ENCODE measurements around the gene CLEC2A. TPM values are rescaled to one million over a fixed set of nuclear protein-coding genes. Genes with fewer than 3 reads are reported as not detected.
"Not testable (repeated sequence)": the region's sequence is repeated elsewhere in the genome, so short reads cannot be mapped to it uniquely, and the experiment has no call there.

CLEC2A gene
- total RNA-seq, 2 donors from 2014 or later, result not detected

GRCh38 chr12:9907769-9908168 lies 24.4 kb downstream of the CLEC2A start:
- ATAC-seq, result no peak
- H3K9me3 Mint-ChIP-seq, result peaks cover 41 to 56% of the 10 kb centered on the region in 2 donors
- H3K36me3 Mint-ChIP-seq, result peaks cover 36 to 74% of the 10 kb centered on the region in 2 donors
- no peak for DNase-seq (ENCODE audit: low spot score in 2 of 2)
- H3K27ac Mint-ChIP-seq, result peak overlapping the region in 1 of 2 donors; percentile 81

GRCh38 chr12:9906873-9907272 lies 25.3 kb downstream of the CLEC2A start:
- Mint-ChIP-seq H3K36me3 (peaks cover 29 to 72% of the 10 kb centered on the region in 2 donors), H3K9me3 (peaks cover 38 to 55% of the 10 kb centered on the region in 2 donors), H3K27ac (peak overlapping the region in 1 of 2 donors; percentile 81)
- DNase-seq (ENCODE audit: low spot score in 2 of 2), result no peak
- ATAC-seq, result peak; percentile 96 to 98

DNA sequence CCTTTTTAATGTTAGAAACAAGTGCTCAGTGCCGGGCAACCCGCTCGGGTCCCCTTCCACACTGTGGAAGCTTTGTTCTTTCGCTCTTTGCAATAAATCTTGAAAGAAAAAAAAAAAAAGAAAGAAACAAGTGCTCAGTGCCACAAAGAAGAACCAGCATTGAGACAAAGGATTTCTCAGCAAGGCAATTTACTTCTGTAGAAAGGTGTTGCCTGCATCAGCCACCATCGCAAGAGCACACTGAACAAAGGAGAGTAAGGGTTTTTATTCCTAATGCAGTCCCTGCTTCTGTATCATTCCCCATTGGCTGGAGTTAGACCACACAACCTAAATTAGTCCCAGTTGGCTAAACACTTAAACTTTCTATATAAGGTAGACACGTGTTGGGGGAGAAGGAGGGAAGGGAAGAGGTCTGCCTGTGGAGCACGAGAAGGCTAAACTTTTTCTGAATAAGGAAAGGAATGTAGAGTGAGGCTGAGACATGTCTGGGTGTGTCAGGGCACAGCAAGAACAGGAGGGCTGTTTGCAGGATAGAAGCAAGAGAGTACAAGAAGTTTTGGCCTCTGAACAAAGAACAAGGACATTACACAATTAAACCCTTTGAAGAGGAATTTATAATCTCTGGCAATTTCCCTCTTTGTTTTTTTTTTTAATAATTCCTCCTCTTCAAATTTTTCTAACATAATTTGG lies 29.5 kb downstream of the CLEC2A start:
- DNase-seq (ENCODE audit: low spot score in 2 of 2) (no peak), ATAC-seq (no peak)
- Mint-ChIP-seq H3K36me3 (peaks cover 4 to 56% of the 10 kb centered on the region in 2 donors), H3K9me3 (peaks cover 13 to 20% of the 10 kb centered on the region in 2 donors), H3K27ac (no peak overlapping the region)

DNA sequence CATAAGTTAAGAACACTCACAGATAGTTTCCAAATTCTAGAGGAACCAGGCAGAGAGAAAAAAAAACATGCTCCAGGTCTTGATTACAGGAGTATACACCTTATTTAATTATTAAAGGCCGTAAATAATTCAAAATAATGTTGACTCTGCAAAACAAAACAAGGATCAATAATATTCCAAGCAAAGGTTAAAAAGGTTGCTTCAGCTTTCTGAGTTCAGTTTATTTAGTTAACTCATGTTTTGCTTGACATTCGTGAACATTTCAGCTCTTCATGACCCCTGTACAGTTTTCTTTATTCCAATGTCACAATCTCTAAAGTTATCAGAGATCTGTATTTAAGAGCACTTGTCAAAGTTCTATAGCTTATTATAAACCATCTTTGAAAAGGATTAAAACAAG lies 31.2 kb downstream of the CLEC2A start:
- H3K27ac Mint-ChIP-seq, result no peak overlapping the region
- peaks cover 13 to 19% of the 10 kb centered on the region in 2 donors for H3K9me3 Mint-ChIP-seq
- DNase-seq (ENCODE audit: low spot score in 2 of 2), result no peak
- no peak for ATAC-seq
- H3K36me3 Mint-ChIP-seq, result peaks cover 4 to 51% of the 10 kb centered on the region in 2 donors

DNA sequence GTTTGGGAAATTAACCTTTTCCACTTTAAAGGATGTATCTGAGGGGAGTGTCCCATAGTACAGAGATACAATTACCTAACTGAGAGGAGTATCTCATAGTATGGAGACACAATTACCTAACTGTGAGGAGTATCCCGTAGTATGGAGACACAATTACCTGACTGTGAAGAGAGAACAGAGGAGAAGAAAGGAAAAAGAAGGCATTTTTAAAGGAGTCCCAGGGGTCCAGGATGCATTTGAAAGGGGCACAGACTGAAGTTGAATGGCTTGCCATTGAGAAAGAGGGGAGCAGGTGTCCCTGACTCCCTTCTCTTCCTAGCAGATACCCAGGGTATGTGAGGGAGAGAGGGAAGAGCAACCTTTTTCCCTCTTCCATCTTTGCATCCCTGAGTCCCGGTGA lies 33.0 kb downstream of the CLEC2A start:
- DNase-seq (ENCODE audit: low spot score in 2 of 2), result no peak
- H3K9me3 Mint-ChIP-seq, result peaks cover 12 to 13% of the 10 kb centered on the region in 2 donors
- no peak for ATAC-seq
- H3K36me3 Mint-ChIP-seq, result peaks cover 4 to 38% of the 10 kb centered on the region in 2 donors
- no peak overlapping the region for H3K27ac Mint-ChIP-seq

GRCh38 chr12:9897535-9897934 lies 34.6 kb downstream of the CLEC2A start:
- Mint-ChIP-seq H3K9me3 (peaks cover 1 to 5% of the 10 kb centered on the region in 2 donors), H3K36me3 (peaks cover 0 to 21% of the 10 kb centered on the region in 2 donors), H3K27ac (no peak overlapping the region)
- ATAC-seq, result no peak
- no peak for DNase-seq (ENCODE audit: low spot score in 2 of 2)

DNA sequence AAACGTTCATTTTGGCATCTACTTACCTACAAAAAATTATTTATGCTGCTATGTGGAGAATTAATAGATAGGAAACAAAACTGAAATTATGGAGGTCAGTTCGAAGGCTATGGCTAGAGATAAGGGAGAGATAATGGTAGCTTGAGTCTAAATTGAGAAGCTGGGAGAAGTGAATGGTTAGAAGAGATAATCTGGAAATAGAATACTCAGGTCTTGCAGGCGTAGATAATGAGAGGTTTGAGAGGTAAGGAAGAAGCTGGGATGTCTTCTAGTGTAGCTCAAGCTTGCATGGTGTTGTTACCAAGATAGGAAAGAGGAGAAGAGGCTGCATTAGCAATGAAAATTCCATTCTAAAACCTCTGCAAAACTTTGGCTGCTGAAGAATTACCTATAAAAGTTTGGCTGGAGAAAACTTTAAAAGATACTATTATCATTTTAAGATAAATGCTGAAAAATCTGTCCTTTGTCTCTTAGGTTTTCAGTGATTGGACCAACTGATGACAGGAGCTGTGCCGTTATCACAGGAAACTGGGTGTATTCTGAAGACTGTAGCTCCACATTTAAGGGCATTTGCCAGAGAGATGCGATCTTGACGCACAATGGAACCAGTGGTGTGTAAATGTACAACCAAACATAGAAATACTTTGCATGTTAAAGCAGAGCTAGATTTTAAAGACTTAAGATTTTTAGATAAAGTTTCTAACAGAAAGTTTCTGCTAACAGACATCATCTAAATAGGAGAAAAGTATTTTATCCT lies 36.8 kb downstream of the CLEC2A start:
- H3K9me3 Mint-ChIP-seq, result no peaks in the 10 kb centered on the region
- DNase-seq (ENCODE audit: low spot score in 2 of 2), result no peak
- peaks cover 0 to 10% of the 10 kb centered on the region in 2 donors for H3K36me3 Mint-ChIP-seq
- H3K27ac Mint-ChIP-seq, result no peak overlapping the region
- no peak for ATAC-seq

DNA sequence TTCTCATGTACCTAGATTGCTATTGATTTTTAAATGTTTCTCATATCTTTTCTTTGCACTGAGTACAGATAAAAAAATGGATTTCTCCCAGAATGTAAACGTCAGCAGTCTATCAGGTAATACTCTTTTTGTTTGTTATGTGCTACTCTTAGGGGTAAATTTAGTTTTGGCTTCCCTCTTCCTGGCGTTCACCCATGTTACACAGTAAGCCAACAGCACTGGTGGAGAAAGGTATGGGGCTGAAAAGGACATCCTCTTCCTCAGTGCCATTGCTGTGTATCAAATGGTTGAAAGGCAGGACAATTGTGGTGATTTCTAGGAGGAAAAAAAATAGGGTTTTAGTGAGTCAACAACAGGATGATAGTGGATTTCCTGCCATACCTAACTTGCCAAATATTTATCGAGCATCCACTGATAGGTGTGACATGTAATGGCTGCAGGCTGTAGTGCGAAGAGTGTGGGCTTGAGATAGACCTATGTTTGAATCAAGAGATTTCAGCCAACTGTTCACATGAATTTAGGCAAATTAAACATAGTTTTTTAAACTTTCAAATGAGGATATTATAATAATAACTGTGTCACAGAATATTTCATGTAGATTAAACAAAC lies 43.4 kb downstream of the CLEC2A start:
- ATAC-seq (no peak), DNase-seq (ENCODE audit: low spot score in 2 of 2) (no peak)
- Mint-ChIP-seq H3K36me3 (no peaks in the 10 kb centered on the region), H3K9me3 (no peaks in the 10 kb centered on the region), H3K27ac (no peak overlapping the region)

DNA sequence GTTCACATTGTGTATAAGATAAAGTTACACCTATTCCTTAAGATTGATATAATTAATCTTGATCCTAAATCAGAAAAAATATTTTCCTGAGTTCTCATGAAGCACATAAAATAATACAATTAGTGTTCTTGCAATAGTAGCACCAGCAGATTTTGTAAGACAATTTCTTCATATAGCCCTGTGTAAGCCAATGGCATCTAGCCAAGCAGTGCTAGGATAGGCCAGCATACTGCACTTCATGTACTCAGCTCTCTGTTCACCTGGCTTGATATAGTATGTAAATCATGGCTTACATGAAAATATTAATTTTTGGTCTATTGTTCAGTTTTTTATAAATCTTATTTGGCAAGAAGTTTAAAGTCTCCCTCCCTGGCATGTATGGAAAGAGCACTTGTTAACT lies 49.0 kb downstream of the CLEC2A start:
- H3K36me3 Mint-ChIP-seq, result no peaks in the 10 kb centered on the region
- H3K27ac Mint-ChIP-seq, result no peak overlapping the region
- DNase-seq (ENCODE audit: low spot score in 2 of 2) (no peak), ATAC-seq (no peak)
- H3K9me3 Mint-ChIP-seq, result no peaks in the 10 kb centered on the region

GRCh38 chr12:9881988-9882387 lies 50.2 kb downstream of the CLEC2A start:
- ATAC-seq (no peak), DNase-seq (ENCODE audit: low spot score in 2 of 2) (no peak)
- Mint-ChIP-seq H3K36me3 (no peaks in the 10 kb centered on the region), H3K9me3 (no peaks in the 10 kb centered on the region), H3K27ac (no peak overlapping the region)

DNA sequence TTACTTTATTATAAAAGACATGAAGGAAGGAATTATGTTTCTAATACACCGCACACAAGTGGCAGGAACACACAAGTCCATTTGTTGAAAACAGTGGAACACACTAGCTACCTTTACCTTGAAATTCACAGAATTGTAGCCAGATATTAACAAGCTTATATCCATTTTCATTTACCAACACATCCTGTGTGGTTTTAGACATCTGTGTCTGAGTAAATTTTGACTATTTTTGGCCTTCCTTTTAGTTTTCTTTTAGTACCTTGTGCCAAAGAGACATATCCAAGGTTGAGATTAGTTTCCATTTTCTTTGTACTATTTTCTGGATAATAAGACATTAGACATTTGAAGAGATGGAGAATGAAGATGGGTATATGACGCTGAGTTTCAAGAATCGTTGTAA lies 50.9 kb downstream of the CLEC2A start, which contains the start of gene KLRF2:
Gene KLRF2 (plus strand): TSS at position 244 of the 400 bp plus-strand sequence. CDS start 107 bp downstream, at position 351.
- Mint-ChIP-seq H3K9me3 (no peaks in the 10 kb centered on the region), H3K27ac (no peak within 1 kb of the TSS), H3K36me3 (no peaks in the 10 kb centered on the region)
- ATAC-seq (no peak), DNase-seq (ENCODE audit: low spot score in 2 of 2) (no peak)

GRCh38 chr12:9880532-9881078 lies 51.6 kb downstream of the CLEC2A start:
- no peaks in the 10 kb centered on the region for H3K9me3 Mint-ChIP-seq
- ATAC-seq (no peak), DNase-seq (ENCODE audit: low spot score in 2 of 2) (no peak)
- no peak overlapping the region for H3K27ac Mint-ChIP-seq
- no peaks in the 10 kb centered on the region for H3K36me3 Mint-ChIP-seq

DNA sequence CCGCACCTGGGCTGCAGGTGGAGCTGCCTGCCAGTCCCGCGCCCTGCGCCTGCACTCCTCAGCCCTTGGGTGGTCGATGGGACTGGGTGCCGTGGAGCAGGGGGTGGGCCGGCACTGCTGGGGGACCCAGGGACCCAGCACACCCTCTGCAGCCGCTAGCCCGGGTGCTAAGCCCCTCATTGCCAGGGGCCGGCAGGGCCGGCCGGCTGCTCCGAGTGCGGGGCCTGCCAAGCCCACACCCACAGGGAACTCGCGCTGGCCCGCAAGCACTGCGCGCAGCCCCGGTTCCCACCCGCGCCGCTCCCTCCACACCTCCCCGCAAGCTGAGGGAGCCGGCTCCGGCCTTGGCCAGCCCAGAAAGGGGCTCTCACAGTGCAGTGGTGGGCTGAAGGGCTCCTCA lies 56.0 kb downstream of the CLEC2A start:
- not testable (repeated sequence) for H3K27ac Mint-ChIP-seq; H3K36me3 Mint-ChIP-seq; DNase-seq (ENCODE audit: low spot score in 2 of 2); H3K9me3 Mint-ChIP-seq; ATAC-seq

GRCh38 chr12:9872742-9873141 lies 59.4 kb downstream of the CLEC2A start:
- DNase-seq (ENCODE audit: low spot score in 2 of 2) (no peak), ATAC-seq (no peak)
- H3K27ac Mint-ChIP-seq, result no peak overlapping the region
- no peaks in the 10 kb centered on the region for H3K9me3 Mint-ChIP-seq
- peaks cover 0 to 8% of the 10 kb centered on the region in 2 donors for H3K36me3 Mint-ChIP-seq

GRCh38 chr12:9872162-9872561 lies 60.0 kb downstream of the CLEC2A start:
- no peak for ATAC-seq
- Mint-ChIP-seq H3K36me3 (peaks cover 0 to 8% of the 10 kb centered on the region in 2 donors), H3K9me3 (no peaks in the 10 kb centered on the region), H3K27ac (no peak overlapping the region)
- no peak for DNase-seq (ENCODE audit: low spot score in 2 of 2)

DNA sequence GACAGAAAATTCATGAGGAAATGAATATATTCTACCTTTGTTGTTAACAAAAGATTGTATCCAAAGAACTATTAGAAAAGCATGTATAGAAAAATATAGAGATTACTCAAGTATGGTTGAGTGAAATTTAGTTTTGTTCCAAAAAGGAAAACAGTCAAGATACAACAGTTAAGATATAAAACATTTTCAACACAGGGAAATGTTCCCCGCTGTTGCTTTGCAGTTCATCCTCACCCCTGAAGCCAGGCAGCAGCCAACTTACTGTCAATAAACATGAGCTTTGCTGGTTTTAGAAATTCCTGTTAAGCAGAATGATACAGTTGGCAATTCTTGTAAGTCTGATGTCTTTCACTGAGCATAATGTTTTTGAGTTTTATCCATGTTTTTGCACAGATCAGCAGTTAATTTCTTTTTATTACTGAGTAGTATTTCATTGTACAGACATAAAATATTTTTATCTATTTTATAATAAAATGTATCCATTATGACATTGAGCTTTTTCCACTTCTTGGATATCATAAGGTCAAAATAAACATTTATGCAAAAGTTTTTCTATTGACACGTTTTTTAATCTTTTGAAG lies 61.8 kb downstream of the CLEC2A start:
- Mint-ChIP-seq H3K36me3 (peaks cover 0 to 16% of the 10 kb centered on the region in 2 donors), H3K9me3 (no peaks in the 10 kb centered on the region), H3K27ac (peak overlapping the region; percentile 77 to 97)
- DNase-seq (ENCODE audit: low spot score in 2 of 2) (no peak), ATAC-seq (no peak)
